T-helper 2 cell treated with Interferon-gamma antibody and Interleukin-4, amounts not matched to agents 100 ng/mL and 5 ng/mL, for 36 hours (primary cell): ENCODE results near the gene LZTFL1. TPM values are rescaled to one million over a fixed set of nuclear protein-coding genes. Genes with fewer than 3 reads are reported as not detected.

Source experiments
- intact Hi-C: fragments of 100-400 bp; cut with micrococcal nuclease; formaldehyde crosslinking; loops from one replicate; pipeline ENCODE4 v1.15.1; 2023
- total RNA-seq: library from RNA; stranded (reverse); gene quantifications from 2 replicates; pipeline ENCODE4 v1.2.3, GENCODE V29; 2022

Gene LZTFL1
- 6.5 and 7.0 TPM in 2 replicates for total RNA-seq

- intact Hi-C loops: loop anchor here (5.0 kb wide), 2 partner anchors 75 to 150 kb away; no protein-coding TSS in a partner anchor
Measured at GRCh38 chr3:45841757-45842491, at the start of gene LZTFL1. Gene LZTFL1, minus strand, starts transcription at chr3:45842119. Its CDS starts 128 bp downstream, at chr3:45841991.

- intact Hi-C loops: no loop called here
Measured at GRCh38 chr3:45890405-45890804, 48.5 kb upstream of the LZTFL1 start.

- intact Hi-C loops: no loop called here
Measured at GRCh38 chr3:45889337-45889736, 47.4 kb upstream of the LZTFL1 start.

- intact Hi-C loops: no loop called here
Measured at GRCh38 chr3:45887759-45888511, 46.0 kb upstream of the LZTFL1 start.

GRCh38 chr3:45887285-45887684 is 45.4 kb upstream of the LZTFL1 start:
- intact Hi-C loops: no loop called here

- intact Hi-C loops: no loop called here
Measured at GRCh38 chr3:45885979-45886705, 44.2 kb upstream of the LZTFL1 start, which contains the start of gene CCR9. Gene CCR9, plus strand, starts transcription at chr3:45886543. Its CDS starts 8,391 bp downstream, at chr3:45894934.

GRCh38 chr3:45884368-45885201 is 42.7 kb upstream of the LZTFL1 start:
- intact Hi-C loops: no loop called here

- intact Hi-C loops: no loop called here
Measured at GRCh38 chr3:45881078-45882022, 39.4 kb upstream of the LZTFL1 start.

- intact Hi-C loops: no loop called here
Measured at GRCh38 chr3:45880725-45881077, 38.8 kb upstream of the LZTFL1 start.

GRCh38 chr3:45878124-45878523 is 36.2 kb upstream of the LZTFL1 start:
- intact Hi-C loops: no loop called here

- intact Hi-C loops: loop anchor here (5.0 kb wide), 1 partner anchor 32 kb away; no protein-coding TSS in a partner anchor
Measured at GRCh38 chr3:45874677-45875346, 32.9 kb upstream of the LZTFL1 start.

GRCh38 chr3:45873638-45874037 is 31.7 kb upstream of the LZTFL1 start:
- intact Hi-C loops: loop anchor here (5.0 kb wide), 1 partner anchor 34 kb away; no protein-coding TSS in a partner anchor

GRCh38 chr3:45873036-45873435 is 31.1 kb upstream of the LZTFL1 start:
- intact Hi-C loops: loop anchor here (5.0 kb wide), 1 partner anchor 34 kb away; no protein-coding TSS in a partner anchor

- intact Hi-C loops: loop anchor here (5.0 kb wide), 1 partner anchor 35 kb away; no protein-coding TSS in a partner anchor
Measured at GRCh38 chr3:45872569-45872968, 30.6 kb upstream of the LZTFL1 start.

- intact Hi-C loops: loop anchor here (5.0 kb wide), 1 partner anchor 36 kb away; no protein-coding TSS in a partner anchor
Measured at GRCh38 chr3:45871780-45872179, 29.9 kb upstream of the LZTFL1 start.

- intact Hi-C loops: loop anchor here (5.0 kb wide), 1 partner anchor 37 kb away; no protein-coding TSS in a partner anchor
Measured at GRCh38 chr3:45870099-45870498, 28.2 kb upstream of the LZTFL1 start.

GRCh38 chr3:45869638-45870037 is 27.7 kb upstream of the LZTFL1 start:
- intact Hi-C loops: loop anchor here (5.0 kb wide), 1 partner anchor 38 kb away; no protein-coding TSS in a partner anchor

GRCh38 chr3:45868650-45869049 is 26.7 kb upstream of the LZTFL1 start:
- intact Hi-C loops: no loop called here

GRCh38 chr3:45868213-45868612 is 26.3 kb upstream of the LZTFL1 start:
- intact Hi-C loops: no loop called here
